GM12872 (cell line): ENCODE results near the gene KCND2.

Experiments used
- CTCF ChIP-seq: IDR thresholded peaks from 3 replicates; pipeline ENCODE4 v1.5.1; 2011; ENCODE audit warnings: low read depth, mild to moderate bottlenecking, low read length, moderate library complexity; ENCODE audit not compliant: insufficient read depth

KCND2 gene

GRCh38 chr7:120553491-120553890 lies 280.5 kb downstream of the KCND2 start:
- TF ChIP-seq CTCF: no peak

DNA sequence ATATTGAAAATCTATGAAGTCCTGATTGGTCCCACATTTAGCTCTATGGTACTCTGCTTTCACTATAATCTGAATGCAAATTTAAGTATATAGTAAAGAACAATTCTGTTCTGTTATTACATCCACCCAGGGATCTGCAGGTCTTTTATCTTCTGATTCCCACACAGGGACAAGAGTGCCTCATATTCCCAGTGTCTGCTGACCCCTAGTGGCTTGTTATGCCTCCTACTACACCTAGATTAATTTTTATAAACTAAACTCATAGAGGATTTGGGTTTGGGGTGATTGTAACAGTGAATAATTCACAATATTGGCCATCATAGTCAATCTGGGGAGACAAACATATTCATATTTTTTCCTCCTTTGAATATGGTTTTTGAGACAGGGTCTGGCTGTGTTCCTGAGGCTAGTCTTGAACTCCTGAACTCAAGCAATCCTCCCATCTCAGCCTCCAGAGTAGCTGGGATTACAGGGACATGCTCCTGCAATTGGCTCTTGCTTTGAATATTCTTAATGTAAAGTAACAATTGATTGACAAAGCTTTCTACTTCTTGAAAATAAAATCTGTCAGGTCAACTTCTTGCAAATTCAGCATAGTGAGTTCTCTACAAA lies 282.1 kb downstream of the KCND2 start:
- TF ChIP-seq CTCF: peak; percentile 69

DNA sequence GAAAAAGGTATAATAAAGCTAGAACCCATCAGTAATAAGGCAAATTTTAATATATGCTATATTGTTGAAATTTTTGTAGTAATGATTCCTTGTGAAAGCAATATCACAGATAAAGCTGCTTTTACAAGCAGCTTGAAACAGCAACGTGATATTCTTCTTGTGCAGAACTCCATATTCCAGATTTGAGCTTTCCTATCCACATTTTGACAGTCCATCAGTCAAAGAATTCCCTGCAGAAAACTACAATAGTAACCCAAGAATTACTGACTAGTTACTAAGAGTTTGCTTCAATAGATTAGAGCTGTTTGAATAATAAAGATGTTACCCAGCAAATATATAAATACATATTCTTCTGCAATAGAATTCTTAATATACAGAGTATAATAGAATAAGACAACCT lies 291.2 kb downstream of the KCND2 start:
- TF ChIP-seq CTCF: no peak

GRCh38 chr7:120567204-120567603 lies 294.2 kb downstream of the KCND2 start:
- no peak for TF ChIP-seq CTCF

- TF ChIP-seq CTCF: no peak
These were observed 309.9 kb downstream of the KCND2 start for GRCh38 chr7:120582916-120583315.

- no peak for TF ChIP-seq CTCF
These were observed 311.1 kb downstream of the KCND2 start for GRCh38 chr7:120583899-120584586.

GRCh38 chr7:120586571-120586970 lies 313.6 kb downstream of the KCND2 start:
- no peak for TF ChIP-seq CTCF

DNA sequence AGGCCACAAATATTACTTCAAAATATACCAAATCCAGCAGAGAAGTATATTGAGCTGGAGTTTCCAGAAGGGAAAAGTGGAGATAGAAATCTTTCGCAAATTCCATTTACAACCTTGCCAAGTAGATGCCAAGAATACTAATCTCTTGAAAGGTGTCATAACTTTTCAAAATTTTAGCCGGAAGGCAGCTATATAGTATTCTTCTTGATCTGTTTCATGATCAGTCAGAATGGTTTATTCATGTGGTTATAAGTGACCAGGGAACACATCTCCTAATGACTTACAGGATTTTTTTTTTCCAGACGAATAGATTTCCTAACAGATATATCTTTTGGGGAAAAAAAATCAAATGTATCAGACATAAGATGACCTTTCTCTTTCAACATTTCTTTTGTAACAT lies 314.3 kb downstream of the KCND2 start:
- no peak for TF ChIP-seq CTCF
